NCI-H1930 (cell line): ENCODE results near the gene RAB12.
A peak's percentile ranks its signal among the peaks of the same experiment; 100 is the strongest.
"Not testable (repeated sequence)": the region's sequence is repeated elsewhere in the genome, so short reads cannot be mapped to it uniquely, and the experiment has no call there.

ENCODE experiments used
- DNase-seq, 2 experiments: peaks; one replicate each; lab custom pipeline; 2025; lab: John Stamatoyannopoulos, UW

The RAB12 gene

DNA sequence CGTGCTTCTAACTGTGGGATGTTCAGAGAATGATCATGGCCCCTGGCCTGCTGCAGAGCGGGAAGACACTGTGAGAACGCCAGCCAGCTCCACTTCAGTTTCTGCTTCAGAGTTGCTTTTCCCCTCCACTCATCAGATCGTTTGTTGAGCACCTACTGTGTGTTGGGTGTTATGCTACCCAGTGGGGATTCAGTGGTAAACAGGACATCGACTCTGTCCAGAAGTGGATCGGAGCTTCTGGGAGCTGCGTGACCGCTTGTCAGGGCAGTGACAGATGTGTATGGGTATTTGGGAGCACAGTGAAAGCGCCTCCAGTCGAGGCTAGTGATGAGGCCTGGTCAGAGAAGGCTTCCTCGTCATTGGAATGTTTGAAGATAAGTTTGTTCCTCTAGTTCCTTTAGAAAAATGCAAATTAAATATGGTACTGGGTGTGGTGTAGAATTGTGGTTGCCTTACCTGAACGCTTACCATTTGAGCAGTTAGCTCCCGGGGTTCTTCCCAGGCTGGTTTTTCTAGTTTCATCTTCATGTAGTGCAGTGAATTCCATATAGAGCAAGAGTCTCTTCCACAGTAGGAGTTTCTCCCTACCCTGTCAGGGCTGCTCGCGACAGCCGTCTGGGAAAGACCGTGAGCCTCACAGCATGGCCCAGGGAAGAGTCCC lies 2.8 kb downstream of the RAB12 start:
- DNase-seq: no peak

DNA sequence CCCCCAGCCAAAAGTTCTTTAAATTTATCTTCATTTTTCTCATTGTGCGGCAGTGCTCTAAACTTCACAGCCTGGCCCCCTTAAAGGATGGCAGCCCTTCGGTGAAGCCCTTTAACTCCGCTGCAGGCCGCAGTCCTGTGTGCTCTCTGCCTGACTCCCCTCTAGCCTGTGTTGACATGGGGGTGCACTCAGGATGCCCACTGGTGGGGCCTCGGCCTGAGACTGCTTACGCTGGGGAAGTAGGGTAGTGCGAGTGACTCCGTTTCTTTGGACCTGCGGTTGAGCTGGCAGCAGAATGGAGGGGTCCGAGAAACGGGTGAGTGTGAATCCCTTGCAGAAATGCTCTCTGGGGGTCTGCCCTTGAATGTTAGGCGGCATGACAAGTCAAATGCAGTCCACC lies 5.6 kb downstream of the RAB12 start:
- no peak for DNase-seq

DNA sequence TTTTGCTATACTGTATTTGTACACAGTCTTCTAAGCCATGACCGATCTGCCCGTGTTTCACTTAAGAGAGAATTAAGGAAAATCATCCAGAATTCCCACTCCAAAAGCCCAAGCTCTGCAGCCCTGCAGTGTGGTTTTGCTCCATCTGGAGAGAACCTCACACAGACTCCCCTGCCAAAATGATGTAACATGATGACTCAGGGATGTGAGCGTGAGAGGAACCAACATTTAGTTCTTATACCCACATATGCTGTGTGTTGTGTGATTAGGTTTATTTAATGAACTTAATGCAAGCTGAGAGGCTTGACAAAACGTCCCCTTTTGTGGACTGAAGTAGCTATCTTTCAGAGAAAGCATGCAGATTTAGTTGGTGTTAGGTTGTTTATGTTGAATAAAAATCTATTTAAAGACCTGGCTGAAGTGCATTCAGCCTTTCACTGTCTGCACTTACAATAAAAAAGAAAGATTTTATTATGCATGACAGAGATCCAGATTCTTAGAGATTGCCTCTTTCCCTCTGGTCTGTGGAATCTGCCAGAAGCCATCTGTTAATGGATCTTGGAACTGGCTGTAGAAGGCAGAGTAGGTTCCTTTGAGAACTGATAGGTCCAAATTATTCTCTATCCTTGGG lies 6.3 kb downstream of the RAB12 start:
- DNase-seq: no peak

DNA sequence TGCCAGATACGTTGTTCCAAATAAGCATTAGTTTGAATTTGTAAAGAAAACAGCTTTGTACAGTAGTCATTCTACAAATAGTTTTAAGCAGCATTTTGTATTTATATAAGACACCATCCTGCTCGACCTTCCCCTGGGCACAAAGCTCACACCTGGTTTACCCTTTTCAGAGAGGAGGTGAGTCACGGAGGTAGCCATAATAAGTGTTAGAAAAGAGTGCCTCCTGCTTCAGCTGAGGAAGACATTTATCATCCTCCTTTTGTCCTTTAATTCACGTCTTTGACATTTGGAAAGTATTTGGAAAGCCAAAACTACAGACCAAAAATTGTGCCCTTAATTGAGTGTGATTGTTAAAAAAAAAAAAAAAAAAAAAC lies 6.8 kb downstream of the RAB12 start:
- DNase-seq: no peak

DNA sequence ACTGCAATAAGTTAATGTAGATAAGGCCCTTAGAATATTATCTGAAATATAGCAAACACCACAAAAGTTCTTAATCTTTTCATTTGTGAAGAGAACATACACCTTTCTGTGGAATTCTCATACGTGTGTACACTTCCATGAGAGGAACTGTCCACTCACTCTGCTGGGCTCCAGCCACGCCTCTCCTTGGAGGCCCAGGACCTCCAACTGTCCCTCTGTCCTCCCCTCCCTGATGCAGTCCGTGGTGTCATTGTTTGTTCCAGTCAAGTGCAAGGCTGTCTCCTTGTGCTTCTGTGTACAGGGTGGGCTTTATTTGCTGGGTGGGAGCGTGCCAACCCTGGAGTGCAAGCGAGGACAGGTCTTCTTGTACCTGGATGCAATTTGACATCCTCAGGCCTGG lies 8.7 kb downstream of the RAB12 start:
- no peak for DNase-seq

DNA sequence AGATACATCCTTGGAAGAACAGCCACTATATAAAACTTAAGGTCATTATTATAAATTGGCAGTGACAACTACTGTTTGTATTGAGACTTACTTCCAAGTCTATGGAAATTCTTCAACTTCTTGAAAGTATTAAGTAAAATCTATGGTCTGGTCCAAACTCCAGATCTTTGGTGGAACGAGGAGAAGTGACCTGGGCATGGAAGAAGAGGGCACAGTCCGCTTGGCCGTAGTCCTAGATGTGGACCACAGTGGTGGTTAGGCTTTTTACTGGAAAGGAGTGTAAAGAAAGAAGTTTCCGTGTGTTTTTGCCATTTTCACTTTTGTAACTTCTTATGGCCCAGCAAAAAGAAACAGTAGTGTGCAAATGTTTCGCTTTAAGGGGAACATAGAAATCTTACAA lies 9.8 kb downstream of the RAB12 start:
- DNase-seq: no peak

DNA sequence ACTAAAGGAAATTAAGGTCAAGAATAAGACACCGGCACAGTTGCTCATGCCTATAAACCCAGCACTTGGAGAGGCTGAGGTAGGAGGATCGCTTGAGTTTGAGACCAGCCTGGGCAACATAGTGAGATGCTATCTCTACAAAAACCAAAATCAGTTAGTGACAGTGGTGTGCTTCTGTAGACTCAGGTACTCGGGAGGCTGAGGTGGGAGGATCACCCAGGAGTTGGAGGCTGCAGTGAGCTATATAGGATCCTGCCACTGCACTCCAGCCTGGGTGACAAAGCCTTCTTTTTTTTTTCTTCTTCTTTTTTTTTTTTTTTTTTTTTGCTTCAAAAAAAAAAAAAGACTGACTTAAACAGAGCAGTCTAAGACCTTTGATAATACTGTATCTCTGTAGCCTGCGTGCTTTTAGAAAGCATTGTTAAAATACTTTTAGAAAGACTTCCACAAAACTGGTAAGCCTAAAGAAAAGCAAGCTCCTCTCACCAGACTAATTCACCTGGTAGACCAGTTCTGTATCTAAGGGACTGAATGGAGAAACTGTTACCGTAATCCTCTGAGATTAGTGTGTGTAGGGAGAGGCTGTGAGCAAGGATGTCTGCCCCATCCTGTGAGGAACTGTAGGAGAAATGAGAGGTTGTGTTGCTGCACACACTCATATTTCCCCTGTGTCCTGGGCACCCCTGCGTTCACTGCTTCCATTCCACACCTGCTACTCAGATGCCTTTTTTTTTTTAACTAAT lies 10.8 kb downstream of the RAB12 start:
- DNase-seq: no peak

DNA sequence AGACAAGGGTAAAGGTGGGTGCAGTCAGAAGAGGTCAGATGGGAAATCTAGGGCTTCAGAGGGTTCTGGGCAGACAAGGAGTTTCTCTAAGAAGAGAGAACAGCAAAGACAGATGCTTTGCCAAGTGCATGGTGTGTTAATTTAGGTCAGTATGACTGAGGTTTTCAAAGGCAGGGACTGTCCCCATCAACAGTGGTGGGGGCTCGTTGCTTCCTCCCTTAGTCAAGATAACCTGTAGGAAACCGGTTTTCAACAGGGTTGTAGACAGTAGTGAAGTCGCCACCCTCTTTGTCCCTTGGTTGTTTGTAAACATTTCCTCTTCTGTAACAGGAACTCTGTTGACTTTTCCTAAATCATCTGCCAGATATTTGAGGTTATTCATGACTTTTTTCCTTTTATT lies 11.6 kb downstream of the RAB12 start:
- no peak for DNase-seq

DNA sequence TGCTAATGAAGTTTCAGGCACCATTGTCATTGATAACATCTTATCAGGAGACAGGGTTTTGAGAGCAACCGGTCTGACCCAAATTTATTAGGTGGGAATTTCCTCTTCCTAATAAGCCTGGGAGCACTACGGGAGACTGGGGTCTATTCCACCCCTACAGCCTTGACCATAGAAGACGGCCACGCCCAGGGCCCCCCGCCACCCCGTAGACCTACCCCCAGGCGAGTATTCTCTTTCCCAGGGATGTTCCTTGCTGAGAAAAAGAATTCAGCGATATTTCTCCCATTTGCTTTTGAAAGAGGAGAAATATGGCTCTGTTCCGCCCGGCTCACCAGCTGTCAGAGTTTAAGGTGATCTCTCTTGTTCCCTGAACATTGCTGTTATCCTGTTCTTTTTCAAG lies 13.4 kb downstream of the RAB12 start:
- DNase-seq: not testable (repeated sequence)

DNA sequence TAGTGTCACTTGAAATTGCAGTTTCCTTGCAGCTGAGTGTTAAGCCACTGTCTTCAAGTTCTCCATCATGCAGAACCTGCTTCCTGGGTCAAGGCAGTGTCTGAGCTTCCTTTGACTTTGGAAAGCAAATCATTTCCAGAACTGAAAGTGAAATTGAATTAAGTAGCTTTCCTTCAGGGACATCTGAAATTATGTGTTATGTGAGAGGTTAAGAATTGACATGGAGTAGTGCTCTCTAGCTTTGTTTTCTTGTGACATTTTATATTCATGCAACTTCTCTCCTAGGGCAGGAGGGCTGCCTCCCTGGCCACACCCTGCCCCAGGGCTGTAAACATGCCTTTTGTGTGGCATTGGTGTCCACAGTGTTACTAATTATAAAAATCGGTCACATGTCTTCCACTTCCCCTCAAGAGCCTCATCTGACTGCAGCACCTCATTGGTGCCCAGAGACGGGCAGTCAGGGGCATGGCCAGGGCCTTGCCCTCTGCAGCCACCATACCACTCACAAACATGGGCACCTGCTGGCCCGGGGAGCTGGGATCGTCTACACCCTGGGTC lies 14.4 kb downstream of the RAB12 start:
- no peak for DNase-seq

DNA sequence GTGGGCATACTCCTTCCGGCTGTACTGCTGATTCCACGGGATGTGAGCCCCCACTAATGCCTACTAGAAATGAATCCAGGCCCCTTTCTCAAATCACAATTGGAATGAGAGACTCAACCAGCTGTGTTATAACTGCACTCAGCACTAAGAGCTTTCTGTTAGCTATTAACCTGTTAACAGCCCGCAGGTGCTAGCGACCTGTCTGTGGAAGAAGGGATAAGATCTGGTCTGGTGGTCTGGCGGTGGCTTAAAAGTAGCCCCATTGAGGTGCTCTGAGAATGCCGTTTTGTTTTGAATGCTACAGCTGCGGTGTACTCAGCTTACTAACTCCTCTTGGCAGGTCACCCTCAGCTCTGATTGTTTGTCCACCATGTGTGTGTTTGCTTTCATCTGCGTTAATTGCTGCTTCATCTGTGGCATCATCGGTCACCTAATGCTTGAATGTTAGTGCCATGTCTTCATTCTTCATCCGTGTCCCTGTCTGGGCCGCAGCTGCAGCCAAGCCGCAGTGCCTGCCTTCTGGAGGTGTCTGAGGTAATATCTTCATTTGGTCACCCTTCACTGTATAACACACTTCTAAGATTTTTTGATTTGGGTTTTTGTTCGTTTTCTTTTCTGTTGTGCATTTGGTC lies 16.3 kb downstream of the RAB12 start:
- DNase-seq: peak in 1 of 2 experiments; percentile 13

DNA sequence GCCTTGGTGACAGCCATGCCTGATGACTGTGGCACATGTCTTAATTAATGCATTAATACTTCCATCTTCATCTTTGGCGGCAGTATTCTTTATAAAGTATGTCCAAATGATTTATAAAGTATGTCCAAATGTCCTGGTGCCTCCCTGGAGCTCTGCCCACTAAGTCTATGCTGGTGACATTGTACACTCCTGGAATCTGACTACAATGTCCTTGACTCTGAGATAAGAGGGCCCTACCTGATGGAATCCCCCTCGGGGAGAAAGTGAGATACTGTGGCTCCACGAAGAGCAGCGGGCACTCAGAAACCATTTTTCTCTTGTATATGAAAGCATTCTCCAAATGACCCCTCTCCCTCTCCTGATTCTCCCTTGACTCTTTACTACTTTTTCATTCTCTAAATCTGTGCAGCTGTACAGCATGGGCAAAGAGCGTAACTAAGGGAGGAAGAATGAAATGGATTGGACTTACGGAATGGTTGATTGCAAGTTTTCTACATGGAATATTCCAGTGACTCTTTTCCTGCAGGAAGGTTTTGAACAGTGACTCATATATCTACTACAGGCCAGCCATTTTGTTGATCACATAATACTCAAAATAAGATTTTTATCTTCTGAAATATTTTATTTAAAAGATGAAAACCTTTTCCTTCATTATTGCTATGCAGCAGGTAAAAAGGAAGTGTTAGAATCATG lies 17.3 kb downstream of the RAB12 start:
- no peak for DNase-seq

DNA sequence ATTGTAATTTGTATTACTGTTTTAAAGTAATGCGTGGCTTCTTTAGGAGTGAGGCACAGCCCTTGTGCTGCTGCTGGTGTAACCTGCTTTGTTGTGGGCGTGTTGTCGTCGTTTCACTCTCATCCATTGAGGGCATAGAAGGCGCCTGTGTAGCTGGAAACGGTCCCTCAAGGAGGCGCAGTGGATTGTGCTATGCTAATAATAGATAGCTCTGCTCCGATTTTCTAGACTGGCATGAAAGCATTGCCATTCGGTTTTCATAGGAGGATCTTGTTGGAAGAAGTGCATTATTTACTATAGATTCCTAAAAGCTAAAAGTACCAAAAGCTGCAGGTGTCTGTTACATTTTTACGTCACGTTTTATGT lies 17.9 kb downstream of the RAB12 start:
- no peak for DNase-seq

DNA sequence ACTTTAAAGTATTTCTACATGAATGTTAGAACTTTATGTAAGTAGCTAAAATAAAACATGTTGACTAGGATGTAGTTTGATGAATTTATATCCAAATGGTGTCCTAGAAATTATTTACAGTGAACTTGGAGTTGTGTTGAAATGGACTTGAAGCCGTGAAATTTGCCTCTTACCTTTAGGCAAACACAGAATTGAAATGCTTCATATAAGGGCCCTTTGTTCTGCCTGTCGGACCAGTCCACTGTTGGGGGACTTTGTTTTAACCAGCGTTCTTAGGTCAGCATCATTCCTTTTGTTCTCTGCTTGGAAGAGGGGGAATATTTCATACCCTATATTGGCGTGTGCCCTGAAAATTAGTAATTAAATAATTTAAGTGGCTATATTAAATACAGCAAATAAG lies 18.3 kb downstream of the RAB12 start:
- no peak for DNase-seq

DNA sequence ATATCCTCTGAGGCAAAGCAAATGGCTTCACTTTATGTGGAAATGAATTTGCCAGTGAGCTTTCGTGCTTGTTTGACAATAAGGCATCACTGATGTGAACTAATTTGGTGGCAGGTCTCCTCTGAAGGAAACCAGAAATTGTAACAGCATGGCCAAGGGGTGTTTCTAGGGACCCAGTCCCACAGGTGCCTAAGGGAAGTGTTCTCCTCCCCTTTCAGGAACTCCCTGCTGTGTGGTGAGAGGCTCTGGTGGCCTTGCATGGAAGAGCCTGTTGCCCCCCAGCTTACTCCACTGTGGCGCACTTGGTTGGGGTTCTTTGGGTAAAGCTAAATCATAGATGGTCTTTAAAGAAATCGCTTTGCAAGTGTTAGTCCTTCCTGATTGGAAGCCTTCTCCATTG lies 20.4 kb downstream of the RAB12 start:
- no peak for DNase-seq

DNA sequence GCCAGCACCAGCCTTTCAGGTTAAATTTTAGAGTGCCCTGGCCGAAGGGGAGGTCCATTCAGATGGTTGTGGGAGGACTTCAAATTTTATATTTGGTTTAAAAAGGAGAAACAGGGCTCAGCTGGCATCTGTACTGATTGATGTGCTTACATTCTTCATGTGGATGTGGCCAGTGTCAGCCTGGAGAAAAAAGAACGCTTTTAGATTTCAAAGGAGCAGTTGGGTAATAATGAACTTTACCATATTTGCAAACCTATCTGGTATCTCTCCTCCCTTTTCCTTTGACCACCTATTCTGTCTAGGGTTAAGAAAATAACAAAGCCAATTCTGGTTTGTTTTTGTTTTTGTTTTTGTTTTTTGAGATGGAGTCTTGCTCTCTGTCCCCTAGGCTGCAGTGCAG lies 21.3 kb downstream of the RAB12 start:
- no peak for DNase-seq

DNA sequence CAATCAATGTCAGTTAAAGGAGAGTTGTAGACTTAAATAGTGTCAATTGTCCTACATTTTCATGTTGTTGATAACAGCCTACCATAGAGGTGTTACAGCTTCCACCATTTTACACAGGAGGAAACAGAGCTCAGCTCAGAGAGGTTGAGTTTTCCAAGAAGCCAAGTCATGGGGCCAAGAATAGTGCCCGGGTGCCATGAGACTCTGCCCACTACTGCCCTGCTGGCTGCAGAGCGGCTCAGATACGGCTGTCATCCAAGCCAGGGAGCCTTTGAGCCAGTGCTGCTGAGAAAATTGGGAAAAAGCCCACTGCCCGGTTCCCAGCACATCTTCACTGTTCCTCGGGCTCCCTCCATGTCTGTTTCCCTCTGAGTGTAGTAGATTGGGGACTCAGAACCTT lies 22.0 kb downstream of the RAB12 start:
- no peak for DNase-seq

DNA sequence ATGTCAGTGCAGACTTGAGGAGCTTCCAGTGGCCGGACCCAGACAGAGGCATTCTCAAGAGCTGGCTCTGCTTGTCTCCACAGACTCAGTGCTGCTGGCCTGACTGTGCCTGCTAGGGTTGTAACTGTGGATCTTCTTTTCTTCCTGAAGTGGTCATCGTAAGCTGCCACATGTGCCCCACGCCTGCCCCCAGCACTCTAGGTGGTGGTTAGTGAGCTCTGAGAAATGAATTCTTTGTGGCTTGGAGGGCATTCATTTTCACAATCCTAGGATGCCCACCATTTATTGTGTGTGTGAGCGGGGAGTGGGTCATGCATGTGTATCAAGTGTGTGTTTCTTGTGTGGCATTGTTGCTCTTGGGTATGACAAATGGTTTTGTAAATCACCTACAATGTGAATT lies 23.1 kb downstream of the RAB12 start:
- DNase-seq: no peak

DNA sequence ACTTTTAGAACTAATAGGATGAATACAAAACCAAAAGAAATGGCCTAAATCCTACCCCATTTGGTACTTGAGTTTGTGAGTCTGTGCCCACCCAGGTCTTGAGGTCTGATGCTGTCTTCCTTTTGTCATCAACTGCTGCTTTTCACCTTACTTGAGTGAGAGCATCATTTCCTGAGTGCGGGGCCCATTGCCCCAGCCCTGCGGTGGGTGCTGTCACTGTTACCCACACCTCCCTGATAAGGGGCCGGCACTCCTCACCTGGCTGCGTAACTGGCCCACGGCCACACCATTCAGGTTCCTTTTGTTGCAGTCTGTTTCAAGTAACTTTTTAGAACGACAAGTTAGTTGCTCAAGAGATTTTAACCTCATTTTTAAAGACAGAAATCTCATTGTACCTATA lies 25.3 kb downstream of the RAB12 start:
- no peak for DNase-seq

DNA sequence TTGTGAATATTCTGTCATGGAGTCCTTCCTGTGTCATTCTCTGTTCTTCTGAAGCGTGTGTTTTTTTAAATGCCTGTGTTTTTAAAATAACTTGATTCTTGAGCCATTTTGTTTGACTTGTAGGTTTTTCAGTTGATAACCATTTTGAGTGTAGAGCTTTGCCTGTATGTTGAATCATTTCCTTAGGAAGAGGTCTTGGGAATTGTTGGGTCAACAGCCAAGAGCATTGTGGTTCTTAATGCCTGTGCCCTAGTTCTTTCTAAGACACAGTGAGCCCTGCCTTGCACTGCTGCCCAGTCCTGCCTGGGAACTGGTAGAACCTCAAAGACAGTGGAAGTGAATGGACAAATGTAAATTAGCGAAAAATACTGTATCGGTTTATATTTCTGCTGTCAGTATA lies 25.9 kb downstream of the RAB12 start:
- DNase-seq: no peak

DNA sequence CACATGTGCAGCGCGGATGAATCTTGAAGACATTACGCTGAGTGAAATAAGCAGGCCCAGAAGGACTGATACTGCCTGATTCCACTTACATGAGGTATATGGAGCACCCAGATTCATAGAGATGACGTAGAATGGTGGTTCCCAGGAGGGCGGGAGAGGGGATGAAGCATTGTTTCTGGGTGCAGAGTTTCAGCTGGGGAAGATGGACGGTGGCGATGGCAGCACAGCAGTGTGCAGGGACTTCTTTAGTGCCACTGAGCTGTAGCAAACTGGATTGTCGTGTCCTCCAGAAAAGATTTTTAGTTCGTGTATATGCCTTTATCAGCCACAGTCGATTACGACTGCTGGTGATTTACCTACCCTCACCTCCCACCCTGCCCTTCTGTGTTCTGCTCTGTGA lies 30.5 kb downstream of the RAB12 start:
- no peak for DNase-seq

DNA sequence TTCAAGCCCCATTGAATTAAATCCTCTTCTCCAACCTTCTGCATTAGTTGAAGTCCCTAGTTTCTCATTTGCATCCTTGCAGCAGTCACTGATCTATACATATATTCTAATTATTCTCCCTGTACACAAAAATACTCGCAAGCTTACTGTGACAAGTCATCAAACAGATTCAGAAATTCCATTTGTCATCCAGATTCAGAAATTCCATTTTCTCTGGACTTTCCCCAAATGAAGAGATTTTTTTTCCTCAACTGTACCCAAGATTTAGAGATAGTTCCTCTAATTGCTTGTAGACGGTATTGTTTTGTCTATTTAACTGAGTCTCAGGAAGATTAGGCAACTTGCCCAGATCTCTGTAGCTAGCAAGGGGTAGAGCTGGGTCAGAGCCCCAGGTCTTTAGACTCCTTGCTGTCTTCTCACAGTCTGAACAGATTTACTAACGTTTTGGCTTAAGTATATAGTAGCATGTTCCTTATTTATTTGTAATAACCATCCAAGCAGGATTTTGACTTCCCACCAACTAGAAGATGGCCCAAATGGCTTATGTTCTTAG lies 34.2 kb downstream of the RAB12 start:
- no peak for DNase-seq
